ENCODE data around the gene PALM3.

DNA sequence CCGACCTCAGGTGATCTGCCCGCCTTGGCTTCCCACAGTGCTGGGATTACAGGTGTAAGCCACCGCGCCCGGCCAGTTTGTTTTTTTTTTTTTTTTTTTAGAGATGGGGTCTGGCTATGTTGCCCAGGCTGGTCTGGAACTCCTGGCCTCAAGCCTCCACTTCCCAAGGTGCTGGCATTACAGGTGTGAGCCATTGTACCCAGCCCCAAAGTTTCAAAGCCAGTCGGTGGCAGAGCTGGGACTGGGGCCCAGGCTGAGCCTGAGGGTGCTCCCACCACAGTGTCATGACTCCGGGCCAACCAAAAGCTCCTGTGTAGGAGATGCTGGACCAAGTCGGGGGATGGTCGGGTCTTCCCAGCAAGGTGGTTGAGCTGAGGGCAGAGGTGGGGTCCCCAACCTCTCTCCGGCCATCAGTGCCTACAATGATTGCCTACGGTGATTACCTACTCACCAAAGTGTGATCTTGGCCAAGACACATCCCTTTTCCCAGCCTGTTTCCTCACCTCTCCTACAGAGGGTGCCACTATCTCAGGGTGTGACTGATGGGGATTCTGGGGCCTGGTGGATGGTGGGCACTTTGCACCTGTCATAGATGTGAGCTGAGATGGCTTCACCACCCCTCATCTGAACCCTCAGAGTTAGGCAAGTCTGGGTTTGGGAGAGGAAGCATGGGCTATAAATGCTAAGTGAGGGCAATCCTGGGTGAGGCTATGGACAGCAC is 34.6 kb upstream of the PALM3 start:
- TF ChIP-seq, protein P1, sequence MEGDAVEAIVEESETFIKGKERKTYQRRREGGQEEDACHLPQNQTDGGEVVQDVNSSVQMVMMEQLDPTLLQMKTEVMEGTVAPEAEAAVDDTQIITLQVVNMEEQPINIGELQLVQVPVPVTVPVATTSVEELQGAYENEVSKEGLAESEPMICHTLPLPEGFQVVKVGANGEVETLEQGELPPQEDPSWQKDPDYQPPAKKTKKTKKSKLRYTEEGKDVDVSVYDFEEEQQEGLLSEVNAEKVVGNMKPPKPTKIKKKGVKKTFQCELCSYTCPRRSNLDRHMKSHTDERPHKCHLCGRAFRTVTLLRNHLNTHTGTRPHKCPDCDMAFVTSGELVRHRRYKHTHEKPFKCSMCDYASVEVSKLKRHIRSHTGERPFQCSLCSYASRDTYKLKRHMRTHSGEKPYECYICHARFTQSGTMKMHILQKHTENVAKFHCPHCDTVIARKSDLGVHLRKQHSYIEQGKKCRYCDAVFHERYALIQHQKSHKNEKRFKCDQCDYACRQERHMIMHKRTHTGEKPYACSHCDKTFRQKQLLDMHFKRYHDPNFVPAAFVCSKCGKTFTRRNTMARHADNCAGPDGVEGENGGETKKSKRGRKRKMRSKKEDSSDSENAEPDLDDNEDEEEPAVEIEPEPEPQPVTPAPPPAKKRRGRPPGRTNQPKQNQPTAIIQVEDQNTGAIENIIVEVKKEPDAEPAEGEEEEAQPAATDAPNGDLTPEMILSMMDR (conservative IDR thresholded peaks at IDR 0.05; ENCODE audit: low read depth, low read length), result peak; percentile 49
- no peak for TF ChIP-seq EZH2 (IDR thresholded peaks at IDR 0.05; ENCODE audit: low read length, unreplicated experiment)
- no peak for TF ChIP-seq EZH2phosphoT487 (IDR thresholded peaks at IDR 0.05; ENCODE audit: borderline replicate concordance, low read length)

All from PC-3 (cell line).